Body of pancreas (tissue), 4 donors: ENCODE data around the gene GSE1.

ENCODE experiments used
- POLR2A ChIP-seq, 3 donors: fragments of 450-650 bp; IDR thresholded peaks; one replicate each; pipeline ENCODE4 v1.6.1; 2016; ENCODE audit warnings: antibody characterized with exemption in 3 of 3, mild to moderate bottlenecking in 2 of 3
- TF ChIP-seq, protein P1 (sequence below), 7 experiments: fragments of 450-650 bp in 4 of 7; fragments of 200-600 bp in 3 of 7; sonication (generic) in 3 of 7; IDR thresholded peaks; one replicate each; pipeline ENCODE4 v1.5.1; 2016 to 2019; ENCODE audit warnings: antibody characterized with exemption in 7 of 7

DNA sequence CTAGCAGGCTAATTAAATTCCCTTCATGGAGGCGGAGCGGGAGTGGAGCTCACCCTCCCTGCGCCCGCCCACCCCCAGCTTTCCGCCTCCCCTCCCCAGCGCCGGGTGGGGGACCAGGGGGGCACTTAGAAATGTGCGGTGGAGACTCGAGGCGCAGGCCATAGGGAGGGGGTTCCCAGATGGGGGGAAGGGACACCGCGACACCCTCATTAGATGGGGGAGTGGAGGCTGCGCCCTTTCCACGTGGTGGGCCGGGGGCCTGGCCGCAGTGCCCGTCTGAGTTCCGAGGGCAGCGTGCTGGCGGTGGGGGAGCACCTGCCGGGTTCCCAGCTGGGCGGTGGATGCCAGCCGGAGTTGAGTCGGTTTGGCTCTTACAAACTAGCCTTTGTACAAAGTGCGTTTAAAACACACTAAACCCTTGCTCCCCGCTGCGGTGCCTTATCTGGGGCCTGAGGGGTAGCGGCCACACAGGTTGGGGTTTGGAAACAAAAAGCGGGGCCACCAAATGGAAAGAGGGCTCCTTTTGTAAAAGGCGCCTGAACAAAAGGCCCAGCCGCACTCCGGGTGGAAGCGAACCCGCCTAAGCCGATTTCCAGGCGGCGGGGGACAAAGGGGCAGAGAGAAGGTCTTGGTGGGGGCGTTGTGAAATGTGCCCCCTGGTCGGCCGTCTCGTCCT lies 1.4 kb downstream of the GSE1 start:
- TF ChIP-seq, protein P1, sequence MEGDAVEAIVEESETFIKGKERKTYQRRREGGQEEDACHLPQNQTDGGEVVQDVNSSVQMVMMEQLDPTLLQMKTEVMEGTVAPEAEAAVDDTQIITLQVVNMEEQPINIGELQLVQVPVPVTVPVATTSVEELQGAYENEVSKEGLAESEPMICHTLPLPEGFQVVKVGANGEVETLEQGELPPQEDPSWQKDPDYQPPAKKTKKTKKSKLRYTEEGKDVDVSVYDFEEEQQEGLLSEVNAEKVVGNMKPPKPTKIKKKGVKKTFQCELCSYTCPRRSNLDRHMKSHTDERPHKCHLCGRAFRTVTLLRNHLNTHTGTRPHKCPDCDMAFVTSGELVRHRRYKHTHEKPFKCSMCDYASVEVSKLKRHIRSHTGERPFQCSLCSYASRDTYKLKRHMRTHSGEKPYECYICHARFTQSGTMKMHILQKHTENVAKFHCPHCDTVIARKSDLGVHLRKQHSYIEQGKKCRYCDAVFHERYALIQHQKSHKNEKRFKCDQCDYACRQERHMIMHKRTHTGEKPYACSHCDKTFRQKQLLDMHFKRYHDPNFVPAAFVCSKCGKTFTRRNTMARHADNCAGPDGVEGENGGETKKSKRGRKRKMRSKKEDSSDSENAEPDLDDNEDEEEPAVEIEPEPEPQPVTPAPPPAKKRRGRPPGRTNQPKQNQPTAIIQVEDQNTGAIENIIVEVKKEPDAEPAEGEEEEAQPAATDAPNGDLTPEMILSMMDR (IDR thresholded peaks at IDR 0.05) = no peak
- TF ChIP-seq POLR2A (IDR thresholded peaks at IDR 0.05) = no peak
